ENCODE data around the gene SUMO1. TPM values are rescaled to one million over a fixed set of nuclear protein-coding genes. Genes with fewer than 3 reads are reported as not detected.

Gene SUMO1
- total and polyA plus RNA-seq, 2 of the 8 experiments (the other 6 are each of a cell fraction or from before 2014, with no cell fraction given): 108 to 238 TPM

GRCh38 chr2:202265467-202266277 lies 27.3 kb upstream of the SUMO1 start, which contains the start of gene NOP58 (continued):
- peak; percentile 81; the same call in 1 of the 2 replicates for TF ChIP-seq GABPA (IDR thresholded peaks at IDR 0.05; ENCODE audit: borderline replicate concordance, insufficient read depth, low read length)
- TF ChIP-seq EGR1 (IDR thresholded peaks at IDR 0.05; ENCODE audit: borderline replicate concordance, low read depth, low read length): no peak
- no peak for TF ChIP-seq RAD21 (IDR thresholded peaks at IDR 0.05 in 1 of 2, conservative IDR thresholded peaks at IDR 0.05 in 1 of 2; ENCODE audit: low read depth in 2 of 2, low read length in 2 of 2)
- no peak for TF ChIP-seq RBBP5 (IDR thresholded peaks at IDR 0.05; ENCODE audit: borderline replicate concordance, low read depth, low read length)
- peak; percentile 51 to 66; a peak in 2 of 4 replicates for TF ChIP-seq SIN3A (conservative IDR thresholded peaks at IDR 0.05 in 1 of 2, IDR thresholded peaks at IDR 0.05 in 1 of 2; ENCODE audit: low read depth in 1 of 2, low read length in 2 of 2)
- no peak for TF ChIP-seq HDAC6 (IDR thresholded peaks at IDR 0.05; ENCODE audit: low read depth, low read length)
- no peak for TF ChIP-seq SP4 (IDR thresholded peaks at IDR 0.05; ENCODE audit: low read length)
- TF ChIP-seq TAF1 (IDR thresholded peaks at IDR 0.05; ENCODE audit: low read depth, low read length): peak; percentile 98
- TF ChIP-seq POLR2A (IDR thresholded peaks at IDR 0.05; ENCODE audit: control extremely low read depth in 1 of 2, low read depth in 2 of 2, low read length in 2 of 2): peak; percentile 99
- no peak for TF ChIP-seq BCL11A (IDR thresholded peaks at IDR 0.05; ENCODE audit: low read depth in 2 of 2, low read length in 2 of 2)
- peak; percentile 88 for TF ChIP-seq GTF2F1 (IDR thresholded peaks at IDR 0.05; ENCODE audit: borderline replicate concordance, low read depth, low read length)
- peak; percentile 88 for TF ChIP-seq E2F6 (IDR thresholded peaks at IDR 0.05)
- TF ChIP-seq KDM1A (IDR thresholded peaks at IDR 0.05; ENCODE audit: borderline replicate concordance, low read length): no peak
- no peak for TF ChIP-seq CEBPB (IDR thresholded peaks at IDR 0.05; ENCODE audit: low read depth, low read length)
- TF ChIP-seq CHD1 (IDR thresholded peaks at IDR 0.05; ENCODE audit: low read depth, low read length): no peak
- no peak for TF ChIP-seq SIRT6 (IDR thresholded peaks at IDR 0.05; ENCODE audit: low read length)
- TF ChIP-seq ZNF274 (IDR thresholded peaks at IDR 0.05; ENCODE audit: borderline replicate concordance, extremely low read depth, low read length): no peak
- no peak for TF ChIP-seq CBX5 (IDR thresholded peaks at IDR 0.05; ENCODE audit: low read depth, low read length)
- TF ChIP-seq EP300 (IDR thresholded peaks at IDR 0.05; ENCODE audit: borderline replicate concordance in 1 of 2, low read depth in 2 of 2, low read length in 2 of 2): no peak
- no peak for TF ChIP-seq EZH2 (IDR thresholded peaks at IDR 0.05; ENCODE audit: low read depth, low read length, severe bottlenecking)
- TF ChIP-seq PHF8 (conservative IDR thresholded peaks at IDR 0.05; ENCODE audit: low read depth, low read length): peak; percentile 97
